GM19238 (cell line): ENCODE measurements around the gene LRRC8D.

Source experiments
- DNase-seq: peaks from one replicate; pipeline ENCODE4 v3.0.0; 2011; ENCODE audit warnings: low spot score; ENCODE audit not compliant: insufficient read length

LRRC8D gene

DNA sequence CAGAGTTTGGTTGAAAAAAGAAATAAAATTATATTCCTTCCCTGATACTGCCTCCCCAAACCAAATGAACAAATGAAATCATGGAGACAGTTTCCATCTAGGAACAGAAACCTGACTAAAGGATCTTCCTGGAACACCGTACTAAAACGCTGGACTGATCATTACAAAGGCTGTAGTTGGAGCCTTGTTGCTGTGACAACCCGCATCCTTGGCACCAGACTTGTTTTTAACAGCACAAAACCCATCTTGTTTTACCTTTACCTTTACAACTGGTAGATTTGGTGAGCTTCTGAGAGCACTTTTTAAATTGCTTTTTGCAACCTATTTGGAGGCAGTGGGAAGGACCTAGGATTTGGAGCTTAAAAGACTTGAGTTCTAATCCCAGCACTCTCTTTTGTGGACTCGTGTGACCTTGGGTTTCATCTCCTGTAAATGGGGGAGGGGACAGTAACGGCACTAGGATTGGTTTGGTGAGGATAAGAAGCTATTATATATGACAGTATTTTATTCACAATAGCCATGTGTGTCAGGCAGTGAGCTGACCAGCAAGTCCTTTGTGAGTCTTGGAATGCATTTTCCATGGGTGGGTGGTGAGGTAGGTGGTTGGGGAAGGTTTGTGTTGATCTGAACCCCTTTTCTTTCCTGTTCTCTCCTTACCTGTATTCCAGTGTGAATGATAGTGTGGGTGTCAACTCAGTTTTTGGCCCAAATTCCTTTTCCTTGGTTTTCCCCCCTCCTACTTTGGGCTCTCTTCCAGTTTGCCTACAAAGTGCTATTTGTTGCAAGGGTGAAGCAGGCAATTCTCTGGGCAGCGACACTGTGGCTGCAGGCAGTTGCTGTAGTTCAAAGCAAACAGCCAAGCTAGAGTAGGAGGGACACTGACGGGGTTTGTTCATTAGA, 12.6 kb downstream of the LRRC8D start:
- DNase-seq = no peak

DNA sequence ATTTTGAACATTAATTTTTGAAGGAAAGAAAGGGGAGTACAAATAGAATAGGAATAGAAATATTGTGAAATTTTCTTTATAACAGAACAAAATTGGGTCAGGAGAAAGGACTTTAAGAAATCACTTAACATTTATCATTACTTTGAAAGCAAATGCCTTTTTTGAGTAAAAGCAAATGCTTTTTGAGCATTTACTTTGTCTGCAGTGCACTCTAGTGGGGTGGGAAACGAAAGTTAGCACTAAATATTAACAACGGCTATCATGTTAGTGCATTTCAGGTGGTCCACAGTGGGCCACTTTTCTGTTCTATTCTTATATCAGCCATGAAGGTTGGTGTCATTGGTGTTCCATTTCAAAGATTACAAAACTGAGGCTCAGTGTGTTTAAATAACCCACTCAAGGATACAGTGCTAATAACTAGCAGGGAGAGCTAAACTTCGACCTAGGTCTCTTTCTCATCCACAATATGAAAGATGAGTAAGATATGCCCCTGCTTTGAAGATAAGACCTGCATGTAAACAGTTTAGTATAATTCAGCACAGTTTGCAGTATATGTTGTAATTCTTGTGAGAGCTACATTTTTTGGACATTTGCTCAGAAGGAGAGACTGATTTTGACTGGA, 13.4 kb downstream of the LRRC8D start:
- no peak for DNase-seq

GRCh38 chr1:89836252-89837035, 15.6 kb downstream of the LRRC8D start:
- no peak for DNase-seq

DNA sequence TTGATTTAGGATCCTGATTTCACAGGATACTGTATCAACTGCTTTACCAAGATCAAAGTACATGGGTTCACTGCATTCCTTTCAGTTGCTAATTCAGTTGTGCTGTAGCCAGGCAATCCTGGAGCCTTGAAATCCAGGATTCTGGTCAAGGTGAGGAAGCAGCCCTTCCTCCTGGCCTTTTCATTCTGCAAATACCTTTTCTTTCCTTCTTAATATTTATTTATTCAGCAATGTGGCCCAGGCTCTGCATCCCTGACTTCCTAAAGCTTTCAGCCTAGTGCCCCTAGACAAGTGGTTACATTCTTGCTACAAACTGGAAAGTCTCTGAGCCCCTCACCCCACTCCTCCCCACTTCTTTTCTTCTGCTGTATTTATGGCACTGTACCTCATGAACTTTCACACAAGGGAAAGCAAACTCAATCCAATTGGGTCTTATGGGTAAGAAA, 16.2 kb downstream of the LRRC8D start:
- no peak for DNase-seq

- no peak for DNase-seq
These were observed 16.7 kb downstream of the LRRC8D start for GRCh38 chr1:89837510-89837909.

DNA sequence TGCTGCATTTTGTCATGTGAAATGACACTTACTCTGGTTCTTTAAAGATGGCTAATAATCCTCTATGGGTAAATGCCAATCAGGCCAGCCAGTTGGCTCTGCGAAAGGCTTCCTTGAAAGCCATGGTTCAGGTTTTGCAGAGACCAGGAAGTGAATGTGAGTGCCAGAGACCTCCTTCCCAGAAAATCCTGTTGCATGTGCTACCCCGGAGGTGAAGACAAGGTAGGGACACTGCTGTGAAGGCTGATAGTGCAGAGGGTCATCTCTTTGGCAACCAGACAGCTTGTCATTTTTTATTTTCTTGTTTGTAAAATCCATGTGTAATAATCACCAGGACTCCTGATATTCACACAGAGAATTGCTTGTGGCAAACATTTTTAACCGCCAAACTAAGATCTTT, 18.7 kb downstream of the LRRC8D start:
- DNase-seq = no peak

- DNase-seq = no peak
These were observed 20.7 kb downstream of the LRRC8D start for GRCh38 chr1:89841507-89841906.

GRCh38 chr1:89842567-89843272, 21.9 kb downstream of the LRRC8D start:
- DNase-seq = no peak

GRCh38 chr1:89843273-89844130, 22.7 kb downstream of the LRRC8D start:
- DNase-seq = peak; percentile 79

DNA sequence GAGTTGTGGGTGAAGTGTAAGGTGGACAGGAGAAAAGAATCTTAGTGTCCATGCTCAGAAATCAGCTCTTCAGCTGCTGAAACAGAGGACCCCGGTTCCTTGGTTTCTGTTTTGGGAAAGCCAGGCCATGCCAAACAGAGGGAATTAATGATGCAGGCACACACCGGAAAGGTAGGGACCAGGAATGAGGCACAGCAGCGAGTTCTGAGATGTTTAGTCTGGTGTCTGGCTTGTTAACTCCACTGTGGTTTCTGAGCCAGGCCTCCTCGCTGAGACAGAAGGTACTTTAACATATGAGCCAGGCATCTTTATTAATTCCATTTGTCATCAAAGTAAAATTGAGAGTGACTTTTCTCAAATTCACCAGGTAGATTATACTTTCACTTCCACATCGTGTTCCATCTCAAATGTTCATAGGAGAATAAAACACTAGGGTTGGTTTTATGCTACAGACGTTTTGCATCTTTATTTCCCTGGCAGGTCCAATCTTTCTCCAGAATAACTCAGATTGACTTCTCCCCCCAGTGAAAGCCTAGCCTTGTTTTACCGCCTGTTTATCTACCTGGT, 23.5 kb downstream of the LRRC8D start:
- no peak for DNase-seq

- DNase-seq = no peak
These were observed 24.0 kb downstream of the LRRC8D start for GRCh38 chr1:89844860-89845259.

DNA sequence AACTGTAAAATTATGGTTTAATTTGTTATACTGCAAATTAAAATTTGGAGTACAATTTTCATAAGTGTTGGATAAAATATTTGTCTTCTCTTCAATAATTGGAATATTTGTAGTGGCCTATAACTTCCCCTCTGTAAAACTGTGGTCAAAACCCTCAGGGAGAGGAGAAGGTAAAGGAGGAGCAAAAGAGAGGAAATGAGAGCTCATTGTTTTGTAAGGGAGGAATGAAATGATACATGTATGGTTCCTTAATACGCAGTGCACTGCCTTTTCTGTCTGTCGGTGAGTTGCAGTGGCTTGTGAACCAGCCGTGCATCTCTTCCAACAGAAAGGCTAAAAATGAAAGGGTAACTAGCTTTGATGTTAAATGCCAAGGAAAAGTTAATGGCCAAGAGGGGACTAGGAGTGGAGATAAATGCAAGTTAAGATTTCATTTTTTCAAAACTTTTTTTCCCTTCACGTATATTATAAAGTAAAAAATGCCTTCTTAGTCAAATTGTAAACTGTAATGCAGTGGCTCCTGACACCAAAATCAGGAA, 26.4 kb downstream of the LRRC8D start:
- DNase-seq = no peak

DNA sequence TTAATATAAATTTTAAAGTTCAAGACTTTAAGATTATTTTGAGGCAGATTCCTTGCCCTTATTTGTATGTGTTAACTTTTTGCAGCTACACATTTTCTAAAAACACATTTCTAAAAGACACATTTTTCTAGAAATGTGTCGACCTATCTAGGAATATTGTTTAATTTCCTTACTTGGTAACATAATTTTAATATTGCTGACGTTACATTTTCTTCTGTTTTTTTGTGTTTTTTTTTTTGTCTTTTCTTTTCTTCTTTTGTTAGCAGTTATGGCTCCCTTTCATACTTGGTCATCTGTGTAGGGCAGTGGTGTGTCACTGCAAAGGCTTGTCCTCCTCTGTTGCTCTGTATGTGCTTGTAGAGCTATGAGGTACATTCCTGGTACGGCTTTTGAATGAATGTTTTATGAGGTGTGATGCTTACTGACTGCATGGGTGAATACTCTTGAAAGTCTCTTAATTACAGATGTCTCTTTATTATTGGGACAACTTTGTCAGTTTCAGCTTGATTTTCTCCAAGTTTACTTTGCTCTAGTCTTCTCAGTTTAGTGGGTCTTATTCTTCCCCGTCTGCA, 30.1 kb downstream of the LRRC8D start:
- no peak for DNase-seq

DNA sequence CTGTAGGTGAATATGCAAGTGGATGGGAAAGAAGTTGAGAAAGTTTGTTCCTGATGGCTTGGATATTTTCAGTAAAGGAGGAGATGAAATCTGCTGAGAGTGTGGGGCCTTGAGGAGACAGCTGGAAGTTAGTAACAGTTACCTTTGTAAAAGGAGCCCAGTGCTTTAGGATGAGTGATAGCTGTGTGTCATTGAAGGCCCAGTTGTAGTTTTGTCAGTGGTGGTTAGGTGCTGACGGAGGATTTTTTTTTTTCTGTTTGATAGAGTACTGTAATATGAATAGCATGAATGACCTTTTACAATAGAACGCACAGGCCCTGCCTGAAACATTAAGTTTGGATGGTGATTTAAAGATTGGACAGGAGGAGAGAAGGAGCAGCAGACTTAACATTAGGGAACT, 33.3 kb downstream of the LRRC8D start:
- no peak for DNase-seq

GRCh38 chr1:89855413-89856123, 34.7 kb downstream of the LRRC8D start:
- no peak for DNase-seq

DNA sequence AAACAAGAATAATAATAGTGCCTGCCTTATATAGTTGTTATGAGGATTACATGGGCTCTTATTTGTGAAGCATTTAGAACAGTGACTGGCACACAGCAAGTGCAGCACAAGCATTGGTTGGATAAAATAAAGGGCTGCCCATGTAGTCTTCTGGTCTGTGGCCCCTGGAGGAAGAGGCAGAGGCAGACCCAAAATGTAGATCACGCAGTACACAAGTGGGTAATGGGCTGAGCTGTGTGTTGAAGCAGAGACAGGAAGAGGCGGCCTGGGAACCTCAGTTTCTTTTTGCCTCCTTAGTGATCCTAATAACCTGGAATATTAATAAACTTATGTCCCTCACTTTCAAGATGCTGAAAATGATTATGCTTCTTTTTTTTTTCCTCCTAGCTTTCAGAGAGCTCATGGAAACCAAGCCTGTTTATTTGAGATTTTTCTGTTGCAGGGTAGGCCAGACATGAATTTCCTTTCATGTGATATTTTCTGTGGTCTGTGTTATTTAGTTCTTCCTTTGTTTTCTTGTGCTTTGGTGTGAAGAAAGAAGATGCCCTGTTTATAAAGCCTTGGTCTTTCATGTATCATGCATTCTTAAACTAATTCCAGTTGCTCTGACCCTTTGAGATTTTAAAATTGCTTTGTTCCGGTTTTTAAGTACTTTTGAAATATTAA, 42.5 kb downstream of the LRRC8D start:
- DNase-seq = no peak

DNA sequence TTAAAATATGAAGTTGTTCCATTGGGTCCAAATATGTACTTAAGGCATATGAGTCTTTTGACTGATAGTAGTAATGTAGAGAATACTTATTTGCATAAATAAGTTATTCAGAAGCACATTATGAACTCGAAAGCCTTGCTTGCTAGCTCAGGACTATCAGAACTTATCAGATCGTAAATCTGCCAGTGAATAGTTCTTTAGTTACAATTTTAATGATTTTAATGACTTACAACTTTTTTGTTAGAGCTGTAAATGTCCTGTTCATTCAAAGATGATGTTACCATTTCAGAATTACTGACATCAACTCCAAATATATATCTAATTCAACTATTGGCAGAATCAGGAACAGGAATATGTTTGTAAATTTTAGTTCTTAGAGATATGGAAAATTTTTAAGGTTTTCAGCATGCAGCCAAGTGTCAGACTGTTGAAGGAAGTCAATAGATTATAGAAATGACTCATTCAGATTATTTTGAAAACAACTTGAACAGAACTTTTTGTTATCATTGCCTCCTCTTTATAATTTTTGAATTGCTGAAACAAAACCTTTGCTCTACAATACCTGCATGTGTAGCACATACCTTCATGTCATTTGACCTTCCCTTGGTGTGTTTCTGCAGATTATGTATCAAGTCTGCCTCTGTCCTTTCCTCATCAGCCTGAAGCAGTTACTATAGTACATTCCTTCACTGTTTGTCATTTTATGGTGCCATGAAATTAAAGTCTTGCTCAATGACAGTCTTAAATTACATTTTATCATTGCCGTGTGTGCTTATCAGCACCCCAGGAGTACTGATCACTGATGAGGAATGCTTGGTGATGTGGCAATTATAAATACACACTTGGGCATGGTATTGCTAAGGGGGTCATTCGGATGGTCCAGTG, 44.9 kb downstream of the LRRC8D start:
- no peak for DNase-seq
